ENCODE data around the gene CBR4. TPM values are rescaled to one million over a fixed set of nuclear protein-coding genes. Genes with fewer than 3 reads are reported as not detected.

The CBR4 gene
- total RNA-seq, 1 experiment from 2014 or later = 48.1 TPM

GRCh38 chr4:169027663-169028062, 17.6 kb upstream of the CBR4 start:
- ChIA-PET POLR2A (interaction anchor here (1.0 kb wide), 1 partner anchor 18 kb away, joined by 3 read pairs; the partner anchor contains the start of gene CBR4), CTCF (no interaction called here)
- Mint-ChIP-seq H3K27me3 (ENCODE audit: low read depth) (no peaks in the 10 kb centered on the region), H3K36me3 (no peaks in the 10 kb centered on the region), H3K27ac (no peak overlapping the region), H3K4me3 (no peak overlapping the region), H3K9me3 (peaks cover 7% of the 10 kb centered on the region), H3K4me1 (peaks cover 18% of the 10 kb centered on the region)
- ATAC-seq (no peak), DNase-seq (ENCODE audit: low spot score) (no peak)
- no peak for TF ChIP-seq HMGXB4 (CRISPR knock-in tag; IDR thresholded peaks at IDR 0.05)
- no peak for TF ChIP-seq ATF6 (CRISPR knock-in tag; IDR thresholded peaks at IDR 0.05)
- no peak for TF ChIP-seq KAT7 (CRISPR knock-in tag; IDR thresholded peaks at IDR 0.05; ENCODE audit: borderline replicate concordance)
- TF ChIP-seq NFATC4 (CRISPR knock-in tag; IDR thresholded peaks at IDR 0.05) = no peak
- no peak for TF ChIP-seq ATF3 (CRISPR knock-in tag; conservative IDR thresholded peaks at IDR 0.05)
- no peak for TF ChIP-seq E2F4 (CRISPR knock-in tag; IDR thresholded peaks at IDR 0.05; ENCODE audit: borderline replicate concordance, low read depth)
- no peak for TF ChIP-seq RORB (CRISPR knock-in tag; IDR thresholded peaks at IDR 0.05)
- no peak for TF ChIP-seq TP53 (CRISPR knock-in tag; IDR thresholded peaks at IDR 0.05)
- no peak for TF ChIP-seq NR2C2 (CRISPR knock-in tag; IDR thresholded peaks at IDR 0.05)
- no peak for TF ChIP-seq ERG (CRISPR knock-in tag; IDR thresholded peaks at IDR 0.05)
- no peak for TF ChIP-seq CBFB (CRISPR knock-in tag; IDR thresholded peaks at IDR 0.05; ENCODE audit: low read depth)
- TF ChIP-seq ZNF396 (CRISPR knock-in tag; IDR thresholded peaks at IDR 0.05; ENCODE audit: borderline replicate concordance) = no peak
- no peak for TF ChIP-seq PRRX2 (CRISPR knock-in tag; IDR thresholded peaks at IDR 0.05)
- no peak for TF ChIP-seq NR3C1 (CRISPR knock-in tag; conservative IDR thresholded peaks at IDR 0.05; ENCODE audit: low read depth)

- H3K27me3 Mint-ChIP-seq (ENCODE audit: low read depth) = no peaks in the 10 kb centered on the region
- H3K9me3 Mint-ChIP-seq = peaks cover 7% of the 10 kb centered on the region
- DNase-seq (ENCODE audit: low spot score) = no peak
- H3K36me3 Mint-ChIP-seq = no peaks in the 10 kb centered on the region
- ATAC-seq = no peak
- ChIA-PET CTCF (interaction anchor here (1.6 kb wide), 1 partner anchor 21 kb away, joined by 4 read pairs; no protein-coding TSS in a partner anchor), POLR2A (no interaction called here)
- no peak overlapping the region for H3K27ac Mint-ChIP-seq
- no peak for TF ChIP-seq USF1 (CRISPR knock-in tag; IDR thresholded peaks at IDR 0.05)
- TF ChIP-seq KAT7 (CRISPR knock-in tag; IDR thresholded peaks at IDR 0.05; ENCODE audit: borderline replicate concordance) = no peak
- no peak for TF ChIP-seq NFYB (CRISPR knock-in tag; conservative IDR thresholded peaks at IDR 0.05; ENCODE audit: low read depth)
- no peak for TF ChIP-seq ZNF232 (CRISPR knock-in tag; IDR thresholded peaks at IDR 0.05)
- no peak for TF ChIP-seq ZNF396 (CRISPR knock-in tag; IDR thresholded peaks at IDR 0.05; ENCODE audit: borderline replicate concordance)
- TF ChIP-seq ZNF219 (CRISPR knock-in tag; IDR thresholded peaks at IDR 0.05; ENCODE audit: borderline replicate concordance) = no peak
- no peak for TF ChIP-seq ZNF138 (CRISPR knock-in tag; conservative IDR thresholded peaks at IDR 0.05)
- no peak for TF ChIP-seq OVOL2 (CRISPR knock-in tag; IDR thresholded peaks at IDR 0.05; ENCODE audit: borderline replicate concordance)
- TF ChIP-seq FOXP4 (CRISPR knock-in tag; IDR thresholded peaks at IDR 0.05) = no peak
- no peak for TF ChIP-seq E2F5 (CRISPR knock-in tag; IDR thresholded peaks at IDR 0.05)
- TF ChIP-seq JUN (CRISPR knock-in tag; IDR thresholded peaks at IDR 0.05) = no peak
- TF ChIP-seq E2F4 (CRISPR knock-in tag; IDR thresholded peaks at IDR 0.05; ENCODE audit: borderline replicate concordance, low read depth) = no peak
- peaks cover 2% of the 10 kb centered on the region; the same call in 1 of the 2 replicates for H3K4me1 Mint-ChIP-seq
- no peak overlapping the region for H3K4me3 Mint-ChIP-seq
These were observed 15.1 kb upstream of the CBR4 start for GRCh38 chr4:169025184-169025583.

All from WTC11 (cell line).